Heart left ventricle (tissue), 16 donors: Measurements from ENCODE around the gene RALB. TPM values are rescaled to one million over a fixed set of nuclear protein-coding genes. Genes with fewer than 3 reads are reported as not detected.

Experiments
- ATAC-seq, 4 donors: fragments of 200-7000 bp; cut with Tn5 transposase; one replicate each; pipeline ENCODE4 v1.9.1; 2020 to 2022; ENCODE audit warnings: moderate library complexity in 4 of 4, mild to moderate bottlenecking in 3 of 4, moderate number of reproducible peaks in 1 of 4
- DNase-seq, 5 donors: peaks; one replicate each; pipeline ENCODE4 v3.0.0-alpha.2; 2020
- H3K27ac ChIP-seq, 12 donors: fragments of 200-600 bp; sonication (generic) in 4 of 12; one replicate each; pipeline versions ENCODE4 v1.5.0 to v1.8.0; 2016 to 2022; ENCODE audit warnings: mild to moderate bottlenecking in 2 of 12
- H3K27me3 ChIP-seq, 9 donors: fragments of 200-600 bp; sonication (generic) in 2 of 9; one replicate each; pipeline versions ENCODE4 v1.5.1 to v1.8.0; 2016 to 2022; ENCODE audit warnings: mild to moderate bottlenecking in 3 of 9
- H3K36me3 ChIP-seq, 9 donors: fragments of 200-600 bp; sonication (generic) in 2 of 9; one replicate each; pipeline versions ENCODE4 v1.5.0 to v1.8.0; 2018 to 2022; ENCODE audit warnings: mild to moderate bottlenecking in 2 of 9
- H3K4me1 ChIP-seq, 12 donors: fragments of 200-600 bp; sonication (generic) in 4 of 12; one replicate each; pipeline versions ENCODE4 v1.5.0 to v1.8.0; 2016 to 2022; ENCODE audit warnings: mild to moderate bottlenecking in 3 of 12
- H3K4me3 ChIP-seq, 12 donors: fragments of 200-600 bp; sonication (generic) in 4 of 12; one replicate each; pipeline versions ENCODE4 v1.5.0 to v1.8.0; 2017 to 2022; ENCODE audit warnings: mild to moderate bottlenecking in 9 of 12, moderate library complexity in 4 of 12
- H3K9me3 ChIP-seq, 12 donors: fragments of 200-600 bp; sonication (generic) in 4 of 12; one replicate each; pipeline versions ENCODE4 v1.5.0 to v1.8.0; 2016 to 2022; ENCODE audit warnings: mild to moderate bottlenecking in 1 of 12
- POLR2A ChIP-seq, 2 donors: fragments of 450-650 bp; IDR thresholded peaks; one replicate each; pipeline ENCODE4 v1.6.1; 2017; ENCODE audit warnings: antibody characterized with exemption in 2 of 2, mild to moderate bottlenecking in 2 of 2, moderate library complexity in 2 of 2
- WGBS, 4 donors: extraction: QIAGEN DNeasy Blood & Tissue Kit in 2 of 4; methylation state at CpG; one replicate each; pipeline versions ENCODE4 v1.1.5 to v1.1.7; 2013 to 2018; 5-methylcytosine and 5-hydroxymethylcytosine counted together
- intact Hi-C, 10 donors: fragments of 100-400 bp; cut with DNase I; formaldehyde crosslinking; loops; one replicate each; pipeline versions ENCODE4 v1.11.1 to v1.14.2; 2022
- polyA plus RNA-seq, 2 donors: library from polyadenylated mRNA; stranded (reverse); fragments of 200-250 nt; gene quantifications; one replicate each; pipeline ENCODE4 v1.2.3, GENCODE V29; 2013
- total RNA-seq, 9 donors: library from RNA; depleted of rRNA in 2 of 9; stranded (reverse); fragments of >200 nt in 2 of 9; fragmentation: NEBNext Ultra II Directional in 3 of 9; extraction: Animal tissue kit (Norgen Biotek cat#: 25700) in 3 of 9; gene quantifications; one replicate each; pipeline versions ENCODE4 v1.1.0 to v1.2.4, GENCODE V29; 2016 to 2023
- TF ChIP-seq, protein P1 (sequence below), 12 donors: fragments of 200-600 bp; sonication (generic) in 4 of 12; IDR thresholded peaks; one replicate each; pipeline versions ENCODE4 v1.5.0 to v1.8.0; 2018 to 2022; ENCODE audit warnings: antibody characterized with exemption in 12 of 12, mild to moderate bottlenecking in 5 of 12
- donor health status: ischemic (EF 13 %, LVEDD 7.1; RV severe dilation, severe dysfunction).
- donor health status: healthy with polysubstance abuse.
- donor health status: DM: no; HTN: yes; CAD: no.
- donor health status: DM: no; HTN: no; CAD: no.
- donor health status: ischemic (EF 25% LVEDD 6.9; RV normal size, moderate dysfunction).
- donor health status: ischemic (EF 25% LVEDD 5.7; RV mildly dilated, moderate dysfunction).
- donor health status: healthy.
- donor health status: DM: yes; HTN: yes; CAD: no.
- donor health status: ischemic (EF 35%, LVEDD 5.7; RV mildly dilated, moderate dysfunction).
- donor health status: nonischemic (EF 11% LVEDD 7.7; RV severe dilation, severe dysfunction).
- donor health status: DM: yes; HTN: yes; CAD: no.
- donor health status: PGD.
- donor health status: ischemic (EF 29% LVEDD 5.4; RV normal size, mild dysfunction).
- donor health status: nonischemic (EF 23%, LVEDD 6.1; RV moderate dilation, normal function).

RALB gene
- total and polyA plus RNA-seq, 11 donors: 30.5 to 111 (median 45.1) TPM

DNA sequence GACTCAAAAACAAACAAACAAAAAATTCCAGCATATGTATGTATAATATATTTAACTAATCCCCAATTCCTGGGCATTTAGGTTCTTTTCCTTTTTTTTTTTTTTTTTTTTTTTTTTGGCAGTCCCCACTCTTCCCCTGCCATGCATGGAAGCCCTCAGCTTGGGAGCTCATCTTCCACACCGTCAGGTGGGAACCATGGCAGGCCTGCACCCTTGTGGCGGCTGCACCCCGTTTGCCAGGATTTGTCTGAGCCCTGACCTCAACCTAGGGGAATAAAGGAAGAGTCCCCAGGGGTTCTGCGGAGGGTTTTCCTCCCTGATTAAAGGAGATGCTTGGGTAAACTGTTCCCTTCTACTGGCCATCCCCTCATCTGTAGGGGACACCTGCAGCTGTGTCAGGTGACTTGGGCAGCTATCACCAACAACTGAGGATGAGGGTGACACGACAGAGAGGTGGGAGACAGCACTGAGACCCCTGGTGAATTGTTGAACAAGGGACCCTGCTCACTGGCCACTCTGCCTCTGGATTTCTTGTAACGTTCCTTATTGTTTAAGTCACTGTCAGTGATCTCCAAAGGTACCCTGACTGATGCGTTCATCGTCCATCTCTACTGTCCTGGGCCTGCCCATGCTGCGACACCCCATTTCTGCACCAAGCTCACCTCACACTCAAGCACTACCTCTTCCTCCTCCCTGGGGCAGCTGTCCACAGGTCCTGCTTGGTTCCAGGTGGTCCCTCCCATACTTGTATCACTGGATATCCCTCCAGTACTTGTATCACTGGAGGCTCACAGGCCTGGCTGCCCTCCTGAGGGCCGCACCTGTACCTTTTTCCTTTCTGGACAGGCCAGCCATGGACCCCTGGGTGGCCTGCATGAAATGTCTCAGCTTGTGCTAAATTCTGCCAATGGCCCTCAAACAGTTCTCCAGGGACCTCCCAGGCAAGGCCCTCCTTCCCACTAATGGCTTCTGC lies 44.0 kb upstream of the RALB start:
- no peak for DNase-seq
- intact Hi-C loops: loop anchor here in 1 of 10 donors (5.0 kb wide), 1 partner anchor 104 kb away; no protein-coding TSS in a partner anchor

DNA sequence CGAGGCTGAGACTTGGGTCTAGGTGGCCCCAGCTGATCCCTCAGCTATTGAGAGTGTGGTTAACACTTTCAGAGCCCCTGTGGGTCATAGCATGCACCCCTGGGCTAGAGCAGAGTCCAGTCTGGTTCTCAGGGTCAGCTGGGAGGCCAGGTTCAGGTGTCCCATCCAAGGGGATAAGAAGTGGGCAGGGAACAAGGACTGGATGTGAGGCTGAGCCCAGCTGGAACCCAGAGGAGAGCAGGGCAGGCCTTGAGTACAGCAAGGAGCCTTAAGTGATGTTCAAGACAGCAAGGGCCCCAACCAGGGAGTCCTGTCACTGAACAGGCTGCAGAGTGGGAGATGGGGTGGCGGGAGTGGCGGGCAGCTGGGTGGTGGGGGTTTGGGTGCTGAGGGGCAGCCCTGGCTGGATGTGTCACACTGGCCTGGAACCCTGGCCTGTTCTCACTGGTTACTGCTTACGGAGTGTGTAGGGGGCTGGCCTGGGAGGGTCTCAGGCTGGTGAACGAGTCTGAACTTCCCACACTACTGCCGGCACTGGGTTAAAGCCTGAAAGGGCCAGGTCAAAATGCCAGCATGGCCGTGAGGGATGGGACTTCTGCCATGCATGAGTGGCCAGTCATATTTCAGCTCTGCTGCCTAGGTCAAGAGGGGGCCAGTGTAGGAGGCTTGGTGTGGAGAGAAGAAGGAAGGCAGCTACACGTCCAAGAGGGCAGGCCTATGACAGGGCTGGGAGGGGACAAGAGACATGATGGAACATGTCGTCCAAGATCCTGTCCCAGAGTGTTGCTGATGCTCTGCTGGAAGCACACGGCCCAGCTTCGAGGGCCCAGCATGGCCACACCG lies 43.0 kb upstream of the RALB start:
- Histone ChIP-seq H3K36me3 (no peaks in the 10 kb centered on the region), H3K4me3 (no peak overlapping the region), H3K4me1 (peaks cover 0 to 11% (median 0%) of the 10 kb centered on the region in 12 donors), H3K27ac (no peak overlapping the region), H3K9me3 (no peaks in the 10 kb centered on the region), H3K27me3 (no peaks in the 10 kb centered on the region)
- DNase-seq: no peak
- no peak for TF ChIP-seq POLR2A (IDR thresholded peaks at IDR 0.05)
- TF ChIP-seq, protein P1, sequence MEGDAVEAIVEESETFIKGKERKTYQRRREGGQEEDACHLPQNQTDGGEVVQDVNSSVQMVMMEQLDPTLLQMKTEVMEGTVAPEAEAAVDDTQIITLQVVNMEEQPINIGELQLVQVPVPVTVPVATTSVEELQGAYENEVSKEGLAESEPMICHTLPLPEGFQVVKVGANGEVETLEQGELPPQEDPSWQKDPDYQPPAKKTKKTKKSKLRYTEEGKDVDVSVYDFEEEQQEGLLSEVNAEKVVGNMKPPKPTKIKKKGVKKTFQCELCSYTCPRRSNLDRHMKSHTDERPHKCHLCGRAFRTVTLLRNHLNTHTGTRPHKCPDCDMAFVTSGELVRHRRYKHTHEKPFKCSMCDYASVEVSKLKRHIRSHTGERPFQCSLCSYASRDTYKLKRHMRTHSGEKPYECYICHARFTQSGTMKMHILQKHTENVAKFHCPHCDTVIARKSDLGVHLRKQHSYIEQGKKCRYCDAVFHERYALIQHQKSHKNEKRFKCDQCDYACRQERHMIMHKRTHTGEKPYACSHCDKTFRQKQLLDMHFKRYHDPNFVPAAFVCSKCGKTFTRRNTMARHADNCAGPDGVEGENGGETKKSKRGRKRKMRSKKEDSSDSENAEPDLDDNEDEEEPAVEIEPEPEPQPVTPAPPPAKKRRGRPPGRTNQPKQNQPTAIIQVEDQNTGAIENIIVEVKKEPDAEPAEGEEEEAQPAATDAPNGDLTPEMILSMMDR (IDR thresholded peaks at IDR 0.05): no peak
- 60 to 82% (median 74%) methylated on average over 7 to 12 of the region's 12 CpGs for WGBS, 4 donors
- intact Hi-C loops: loop anchor here in 1 of 10 donors (5.0 kb wide), 1 partner anchor 103 kb away; no protein-coding TSS in a partner anchor
- ATAC-seq: peak in 3 of 4 donors; percentile 23 to 56 (median 26)

More for the DNA sequence above, 44.0 kb upstream of the RALB start:
- Histone ChIP-seq H3K27me3 (no peaks in the 10 kb centered on the region), H3K4me3 (no peak overlapping the region), H3K9me3 (no peaks in the 10 kb centered on the region), H3K27ac (no peak overlapping the region), H3K36me3 (no peaks in the 10 kb centered on the region), H3K4me1 (peaks cover 0 to 17% (median 5%) of the 10 kb centered on the region in 12 donors)
- 94 to 98% (median 95%) methylated on average over 10 of the region's 10 CpGs for WGBS, 4 donors
- TF ChIP-seq, protein P1 (IDR thresholded peaks at IDR 0.05): no peak
- no peak for TF ChIP-seq POLR2A (IDR thresholded peaks at IDR 0.05)
- no peak for ATAC-seq

DNA sequence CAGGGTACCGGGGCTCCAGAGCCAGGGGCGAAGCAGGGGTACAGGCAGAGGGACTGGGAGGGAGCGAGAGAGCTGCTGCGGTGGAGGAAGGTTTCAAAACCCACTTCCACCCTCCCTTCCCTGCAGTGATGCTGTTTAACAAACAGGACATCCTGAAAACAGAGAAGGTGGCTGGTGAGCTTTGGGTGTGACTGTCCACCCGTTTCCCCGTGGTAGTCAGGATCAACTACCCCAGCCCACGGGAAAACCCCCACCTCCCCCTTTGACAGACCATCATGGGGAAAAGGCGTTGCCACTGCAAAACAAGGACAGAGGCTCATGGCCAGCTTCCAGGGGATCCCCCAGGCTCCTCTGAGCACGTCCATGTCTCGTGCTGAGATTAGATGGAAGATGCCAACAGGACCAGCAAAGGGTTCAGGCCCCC lies 42.4 kb upstream of the RALB start:
- TF ChIP-seq, protein P1 (IDR thresholded peaks at IDR 0.05): no peak
- no peak for TF ChIP-seq POLR2A (IDR thresholded peaks at IDR 0.05)
- WGBS, 4 donors: 55 to 67% (median 65%) methylated on average over 9 to 10 of the region's 10 CpGs
- no peak for DNase-seq
- Histone ChIP-seq H3K4me1 (peaks cover 0 to 11% (median 0%) of the 10 kb centered on the region in 12 donors), H3K27me3 (no peaks in the 10 kb centered on the region), H3K27ac (no peak overlapping the region), H3K9me3 (no peaks in the 10 kb centered on the region), H3K36me3 (no peaks in the 10 kb centered on the region), H3K4me3 (no peak overlapping the region)
- intact Hi-C loops: no loop called here
- ATAC-seq: peak in 2 of 4 donors; percentile 31 to 38
